PC-9 (cell line): ENCODE measurements around the gene PTPN1. TPM values are rescaled to one million over a fixed set of nuclear protein-coding genes. Genes with fewer than 3 reads are reported as not detected.

ENCODE experiments used
- BruUV-seq: library from RNA; stranded (reverse); fragments of 400-500 nt; replicated peaks from 2 replicates; lab custom pipeline; 2021; lab: Mats Ljungman, UMichigan
- CTCF ChIA-PET: fragments of 300-600 bp; sonication (Branson Sonifier 250); formaldehyde crosslinking; loops from one replicate; lab custom pipeline; 2022; ENCODE audit warnings: antibody characterized with exemption; lab: Charles Lee
- POLR2A ChIA-PET: fragments of 300-600 bp; sonication (Branson Sonifier 250); formaldehyde crosslinking; loops from one replicate; lab custom pipeline; 2022; ENCODE audit warnings: antibody characterized with exemption; ENCODE audit not compliant: unreplicated experiment; lab: Charles Lee
- DNase-seq, 2 experiments: peaks; one replicate each; pipeline versions ENCODE4 v3.0.0 to v3.0.0-alpha.2; 2015 to 2022; ENCODE audit warnings: mixed read lengths in 1 of 2
- H2AFZ ChIP-seq: fragments of 200-600 bp; sonication (generic); 2 replicates; pipeline ENCODE4 v1.8.1; 2017; ENCODE audit warnings: antibody characterized with exemption
- H3F3A ChIP-seq: fragments of 200-600 bp; sonication (generic); 2 replicates; pipeline ENCODE4 v1.8.1; 2017; ENCODE audit warnings: antibody characterized with exemption, mild to moderate bottlenecking, low read depth; ENCODE audit not compliant: insufficient read depth
- H3K27ac ChIP-seq: fragments of 200-600 bp; sonication (generic); 2 replicates; pipeline ENCODE4 v1.6.1; 2016; ENCODE audit warnings: mixed run types
- H3K27me3 ChIP-seq: fragments of 200-600 bp; sonication (generic); 2 replicates; pipeline ENCODE4 v1.6.1; 2016; ENCODE audit warnings: low read depth, mixed run types; ENCODE audit not compliant: insufficient read depth
- H3K36me3 ChIP-seq: fragments of 200-600 bp; sonication (generic); 2 replicates; pipeline ENCODE4 v1.6.1; 2016; ENCODE audit warnings: low read depth, mixed run types
- H3K4me1 ChIP-seq: fragments of 200-600 bp; sonication (generic); replicated peaks from 2 replicates; pipeline ENCODE4 v1.6.1; 2016; ENCODE audit warnings: mixed run types; ENCODE audit not compliant: insufficient read depth
- H3K4me2 ChIP-seq: fragments of 200-600 bp; sonication (generic); 2 replicates; pipeline ENCODE4 v1.6.1; 2017; ENCODE audit warnings: mixed run types
- H3K4me3 ChIP-seq: fragments of 200-600 bp; sonication (generic); 2 replicates; pipeline ENCODE4 v1.6.1; 2016; ENCODE audit warnings: mixed run types
- H3K79me2 ChIP-seq: fragments of 200-600 bp; sonication (generic); 2 replicates; pipeline ENCODE4 v1.6.1; 2017; ENCODE audit warnings: low read depth, mixed run types
- H3K9me2 ChIP-seq: fragments of 200-600 bp; sonication (generic); 2 replicates; pipeline ENCODE4 v1.8.1; 2017; ENCODE audit warnings: mild to moderate bottlenecking; ENCODE audit not compliant: insufficient read depth
- H3K9me3 ChIP-seq: fragments of 200-600 bp; sonication (generic); 2 replicates; pipeline ENCODE4 v1.8.1; 2016; ENCODE audit warnings: low read depth; ENCODE audit not compliant: insufficient read depth
- H4K20me1 ChIP-seq: fragments of 200-600 bp; sonication (generic); 2 replicates; pipeline ENCODE4 v1.8.1; 2017; ENCODE audit not compliant: insufficient read depth
- EZH2 ChIP-seq: fragments of 200-600 bp; sonication (generic); IDR thresholded peaks from 2 replicates; pipeline ENCODE4 v1.8.0; 2017; ENCODE audit warnings: antibody characterized with exemption, low read depth
- intact Hi-C: fragments of 100-400 bp; cut with micrococcal nuclease; formaldehyde crosslinking; loops from one replicate; pipeline ENCODE4 v1.10.0; 2022; ENCODE audit not compliant: unreplicated experiment
- total RNA-seq: library from RNA; stranded (reverse); gene quantifications from 2 replicates; pipeline ENCODE4 v1.2.3, GENCODE V29; 2021
- TF ChIP-seq, protein P1 (sequence below): fragments of 200-600 bp; sonication (generic); conservative IDR thresholded peaks from 2 replicates; pipeline ENCODE4 v1.6.1; 2017; ENCODE audit warnings: mixed run types, antibody characterized with exemption, mild to moderate bottlenecking, moderate library complexity

PTPN1 gene
- total RNA-seq, 1 experiment from 2014 or later = 59.8 TPM

DNA sequence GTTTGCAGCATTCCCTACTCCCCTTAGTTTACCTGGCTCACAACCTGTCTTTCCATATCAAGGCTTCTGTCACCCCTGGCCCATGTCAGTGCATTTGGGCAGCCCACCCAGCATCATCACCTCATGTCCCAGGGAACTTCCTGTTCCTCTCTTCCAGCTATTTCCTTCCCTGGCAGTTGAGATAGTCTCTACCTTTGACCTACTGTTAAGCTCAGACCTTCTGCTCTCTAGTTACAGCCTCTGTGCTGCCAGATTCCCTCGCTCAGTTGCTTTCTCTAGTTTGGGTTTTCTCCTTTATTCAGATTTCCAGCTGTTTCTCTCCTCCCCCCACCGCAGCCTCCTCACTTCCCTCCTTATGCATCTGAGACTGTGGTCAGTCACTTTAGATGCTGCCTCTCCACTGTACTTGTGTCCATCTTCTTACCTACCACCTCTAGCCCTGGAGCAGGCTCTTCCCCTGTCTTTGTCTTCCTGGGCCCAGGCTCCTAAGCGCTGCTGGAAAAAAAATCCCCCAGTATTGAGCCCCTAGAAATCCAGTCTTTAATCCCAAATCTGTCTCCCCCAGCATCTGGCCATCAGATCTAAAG lies 16.3 kb downstream of the PTPN1 start:
- Histone ChIP-seq H3K4me3 (no peak overlapping the region), H3K27me3 (no peaks in the 10 kb centered on the region), H3K9me2 (no peaks in the 10 kb centered on the region), H4K20me1 (0 out of 2 replicates have a peak, but pooled peaks cover 5% of the 10 kb centered on the region), H3F3A (peaks cover 5% of the 10 kb centered on the region; the same call in 1 of the 2 replicates), H2AFZ (no peak overlapping the region), H3K27ac (no peak overlapping the region), H3K79me2 (peaks cover 91% of the 10 kb centered on the region), H3K9me3 (no peaks in the 10 kb centered on the region), H3K4me2 (no peak overlapping the region), H3K4me1 (peaks cover 20% of the 10 kb centered on the region), H3K36me3 (no peaks in the 10 kb centered on the region)
- BruUV-seq = no TSS peak
- DNase-seq = no peak
- TF ChIP-seq EZH2 = no peak
- TF ChIP-seq, protein P1, sequence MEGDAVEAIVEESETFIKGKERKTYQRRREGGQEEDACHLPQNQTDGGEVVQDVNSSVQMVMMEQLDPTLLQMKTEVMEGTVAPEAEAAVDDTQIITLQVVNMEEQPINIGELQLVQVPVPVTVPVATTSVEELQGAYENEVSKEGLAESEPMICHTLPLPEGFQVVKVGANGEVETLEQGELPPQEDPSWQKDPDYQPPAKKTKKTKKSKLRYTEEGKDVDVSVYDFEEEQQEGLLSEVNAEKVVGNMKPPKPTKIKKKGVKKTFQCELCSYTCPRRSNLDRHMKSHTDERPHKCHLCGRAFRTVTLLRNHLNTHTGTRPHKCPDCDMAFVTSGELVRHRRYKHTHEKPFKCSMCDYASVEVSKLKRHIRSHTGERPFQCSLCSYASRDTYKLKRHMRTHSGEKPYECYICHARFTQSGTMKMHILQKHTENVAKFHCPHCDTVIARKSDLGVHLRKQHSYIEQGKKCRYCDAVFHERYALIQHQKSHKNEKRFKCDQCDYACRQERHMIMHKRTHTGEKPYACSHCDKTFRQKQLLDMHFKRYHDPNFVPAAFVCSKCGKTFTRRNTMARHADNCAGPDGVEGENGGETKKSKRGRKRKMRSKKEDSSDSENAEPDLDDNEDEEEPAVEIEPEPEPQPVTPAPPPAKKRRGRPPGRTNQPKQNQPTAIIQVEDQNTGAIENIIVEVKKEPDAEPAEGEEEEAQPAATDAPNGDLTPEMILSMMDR = no peak
- CTCF ChIA-PET = no interaction called here
- POLR2A ChIA-PET = no interaction called here
- intact Hi-C loops = no loop called here

DNA sequence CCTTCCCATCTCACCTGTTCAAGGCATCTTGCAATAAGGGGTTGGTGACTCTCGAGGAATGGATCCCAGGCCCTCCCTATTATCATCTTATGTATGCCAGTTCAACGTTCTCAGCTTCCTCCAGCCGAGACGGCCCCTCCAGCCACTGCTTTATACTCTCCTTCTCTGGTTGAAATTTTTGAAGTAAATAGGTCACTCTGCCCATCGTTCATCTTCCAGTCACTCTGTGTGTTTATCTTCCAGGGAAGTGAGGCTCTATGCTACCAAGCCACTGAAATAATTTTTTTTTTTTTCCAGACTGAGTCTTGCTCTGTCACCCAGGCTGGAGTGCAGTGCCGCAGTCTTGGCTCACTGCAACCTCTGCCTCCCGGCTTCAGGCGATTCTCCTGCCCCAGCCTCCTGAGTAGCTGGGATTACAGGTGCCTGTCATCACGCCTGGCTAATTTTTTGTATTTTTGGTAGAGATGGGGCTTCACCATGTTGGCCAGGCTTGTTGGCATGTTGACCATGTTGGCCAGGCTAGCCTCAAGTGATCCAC lies 17.0 kb downstream of the PTPN1 start:
- no peak overlapping the region for H3K4me2 ChIP-seq
- CTCF ChIA-PET = interaction anchor here (0.7 kb wide), 1 partner anchor 14 kb away, joined by 3 read pairs; no protein-coding TSS in a partner anchor

DNA sequence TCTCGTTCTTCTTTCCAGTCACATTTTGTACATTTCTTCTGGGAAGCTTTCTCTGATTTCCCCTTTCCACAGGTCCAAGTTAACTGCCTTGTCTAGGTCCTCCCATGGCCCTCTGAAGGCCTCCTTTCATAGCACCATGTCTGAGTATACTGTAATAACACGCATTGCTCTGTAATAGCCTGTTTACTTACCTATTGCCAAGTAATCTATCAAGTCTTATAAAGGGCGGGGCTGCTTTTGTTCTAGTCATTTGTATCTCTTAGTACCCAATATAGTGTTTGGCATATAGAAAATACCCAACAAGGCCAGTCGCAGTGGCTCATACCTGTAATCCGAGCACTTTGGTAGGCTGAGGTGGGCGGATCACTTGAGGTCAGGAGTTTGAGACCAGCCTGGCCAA lies 17.9 kb downstream of the PTPN1 start:
- H4K20me1 ChIP-seq = 0 out of 2 replicates have a peak, but pooled peaks cover 5% of the 10 kb centered on the region
- BruUV-seq = no TSS peak
- ChIA-PET POLR2A (no interaction called here), CTCF (no interaction called here)
- H3K9me3 ChIP-seq = no peaks in the 10 kb centered on the region
- no peak overlapping the region for H3K4me2 ChIP-seq
- no peak for TF ChIP-seq EZH2
- intact Hi-C loops = no loop called here
- no peak overlapping the region for H3K27ac ChIP-seq
- H3F3A ChIP-seq = peaks cover 5% of the 10 kb centered on the region
- peaks cover 20% of the 10 kb centered on the region for H3K4me1 ChIP-seq
- H2AFZ ChIP-seq = no peak overlapping the region
- no peaks in the 10 kb centered on the region for H3K36me3 ChIP-seq
- no peaks in the 10 kb centered on the region for H3K27me3 ChIP-seq
- no peaks in the 10 kb centered on the region for H3K9me2 ChIP-seq
- peaks cover 91% of the 10 kb centered on the region for H3K79me2 ChIP-seq
- DNase-seq = no peak
- H3K4me3 ChIP-seq = no peak overlapping the region

More for the DNA sequence above, 17.0 kb downstream of the PTPN1 start:
- Histone ChIP-seq H3K27ac (no peak overlapping the region), H2AFZ (no peak overlapping the region), H4K20me1 (0 out of 2 replicates have a peak, but pooled peaks cover 5% of the 10 kb centered on the region), H3K9me2 (no peaks in the 10 kb centered on the region), H3K79me2 (peaks cover 91% of the 10 kb centered on the region), H3K9me3 (no peaks in the 10 kb centered on the region), H3K36me3 (no peaks in the 10 kb centered on the region), H3F3A (peaks cover 5% of the 10 kb centered on the region; the same call in 1 of the 2 replicates), H3K4me1 (peaks cover 20% of the 10 kb centered on the region), H3K4me3 (no peak overlapping the region), H3K27me3 (no peaks in the 10 kb centered on the region)
- BruUV-seq = no TSS peak
- POLR2A ChIA-PET = no interaction called here
- intact Hi-C loops = no loop called here
- no peak for DNase-seq
- TF ChIP-seq, protein P1 = no peak
- no peak for TF ChIP-seq EZH2
